Activated CD4-positive, alpha-beta T cell treated with anti-CD3 and anti-CD28 coated beads, Interleukin-2, amount 50 U/mL, for 4 hours (primary cell): Measurements from ENCODE around the gene MAP4K4.

Experiments
- DNase-seq, 2 experiments: peaks; one replicate each; pipeline ENCODE4 v3.0.0-alpha.2; 2020

MAP4K4 gene

GRCh38 chr2:101818531-101819451 is 121.3 kb downstream of the MAP4K4 start:
- DNase-seq: no peak

- no peak for DNase-seq
Observed at GRCh38 chr2:101820519-101820918, 123.0 kb downstream of the MAP4K4 start.

GRCh38 chr2:101821059-101821805 is 123.7 kb downstream of the MAP4K4 start:
- no peak for DNase-seq

GRCh38 chr2:101821828-101822458 is 124.4 kb downstream of the MAP4K4 start:
- no peak for DNase-seq

GRCh38 chr2:101823347-101823791 is 125.9 kb downstream of the MAP4K4 start:
- DNase-seq: peak; percentile 66

- no peak for DNase-seq
Observed at GRCh38 chr2:101823859-101824258, 126.4 kb downstream of the MAP4K4 start.

DNA sequence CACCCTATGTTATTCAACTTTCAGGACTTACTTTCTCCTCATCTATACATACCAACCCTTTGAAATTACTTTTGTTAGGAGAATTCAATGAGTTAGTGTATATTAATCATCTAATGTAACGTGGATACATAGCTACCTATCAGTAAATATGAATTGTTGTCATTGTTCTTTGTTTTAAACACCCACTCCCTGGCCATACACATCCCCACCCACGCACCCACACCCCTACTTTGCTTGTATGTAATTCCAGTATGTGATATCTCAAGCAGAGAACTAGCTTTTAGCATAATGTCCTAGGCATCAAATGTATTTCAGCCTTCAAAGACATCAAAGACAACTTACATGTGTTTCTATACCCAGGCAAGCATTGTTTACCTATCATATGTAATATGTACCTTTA is 129.2 kb downstream of the MAP4K4 start:
- DNase-seq: no peak

DNA sequence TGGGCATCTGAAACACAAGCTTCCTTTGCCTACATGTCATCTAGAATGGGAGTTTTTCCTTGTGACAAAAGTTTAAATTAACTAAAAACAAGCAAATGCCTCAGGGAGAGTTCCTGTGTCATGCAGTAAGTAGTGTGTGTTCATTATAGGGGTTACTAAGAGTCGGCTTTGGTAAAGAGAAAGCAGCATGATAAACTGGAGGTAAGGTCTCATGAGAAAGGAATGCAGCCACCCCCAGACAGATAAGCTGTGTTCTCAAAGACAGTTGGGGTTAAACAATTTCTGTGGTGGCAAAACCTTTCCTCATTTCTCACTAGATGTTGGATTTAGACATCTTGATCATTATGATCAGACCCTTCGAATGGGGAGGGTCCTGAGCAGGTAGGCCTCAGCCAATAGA is 129.7 kb downstream of the MAP4K4 start:
- no peak for DNase-seq

DNA sequence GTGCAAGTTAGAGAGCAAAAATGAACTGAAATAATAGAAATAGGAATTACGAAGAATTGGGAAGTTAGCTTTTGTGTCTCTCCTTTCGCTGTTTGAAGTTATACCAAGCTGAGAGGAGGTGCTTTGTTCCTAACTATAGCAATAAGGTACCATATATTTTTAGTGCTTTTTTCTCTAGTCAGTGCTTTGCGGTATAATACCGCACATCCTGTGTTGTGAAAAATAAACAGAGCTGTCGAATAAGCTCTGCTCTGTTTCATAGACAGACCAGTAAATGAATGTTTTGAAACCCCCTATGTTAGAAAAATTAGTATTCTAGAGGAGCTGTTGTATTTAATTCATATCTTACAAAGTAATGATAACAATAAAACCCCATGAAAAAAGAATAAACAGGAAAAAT is 130.8 kb downstream of the MAP4K4 start:
- DNase-seq: no peak

DNA sequence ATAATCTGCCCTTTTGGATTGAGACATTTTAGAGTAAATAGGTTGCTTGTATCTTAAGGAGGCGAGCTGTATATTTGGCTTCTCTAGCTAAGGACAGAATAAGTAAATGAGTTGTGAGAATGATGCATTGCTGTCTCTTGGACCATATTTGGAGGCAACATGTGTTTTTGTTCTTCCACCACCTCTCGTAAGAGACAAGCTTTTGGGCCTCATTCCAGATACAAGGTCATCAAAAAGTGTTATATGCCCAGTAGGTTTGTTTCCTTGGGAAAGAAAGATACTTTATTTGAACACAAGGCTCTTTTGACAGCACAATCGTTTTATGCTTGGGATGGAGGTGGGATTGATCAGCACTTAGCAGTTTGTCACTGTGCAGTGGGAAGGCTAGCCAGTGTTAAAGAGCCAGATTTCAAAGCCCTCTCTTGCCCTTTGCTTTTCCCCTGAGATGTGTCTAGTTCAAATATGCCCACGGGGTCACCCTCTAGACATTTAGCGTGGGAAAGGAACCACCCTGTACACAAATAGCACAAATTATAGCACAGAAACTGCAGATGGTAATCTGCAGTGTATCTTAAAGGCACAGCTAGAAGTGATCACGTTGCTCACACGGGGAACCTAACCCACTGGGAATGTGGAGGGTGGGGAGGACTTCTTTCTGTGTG is 131.3 kb downstream of the MAP4K4 start:
- no peak for DNase-seq

GRCh38 chr2:101829429-101829828 is 131.9 kb downstream of the MAP4K4 start:
- DNase-seq: no peak

GRCh38 chr2:101830146-101830545 is 132.6 kb downstream of the MAP4K4 start:
- DNase-seq: no peak

DNA sequence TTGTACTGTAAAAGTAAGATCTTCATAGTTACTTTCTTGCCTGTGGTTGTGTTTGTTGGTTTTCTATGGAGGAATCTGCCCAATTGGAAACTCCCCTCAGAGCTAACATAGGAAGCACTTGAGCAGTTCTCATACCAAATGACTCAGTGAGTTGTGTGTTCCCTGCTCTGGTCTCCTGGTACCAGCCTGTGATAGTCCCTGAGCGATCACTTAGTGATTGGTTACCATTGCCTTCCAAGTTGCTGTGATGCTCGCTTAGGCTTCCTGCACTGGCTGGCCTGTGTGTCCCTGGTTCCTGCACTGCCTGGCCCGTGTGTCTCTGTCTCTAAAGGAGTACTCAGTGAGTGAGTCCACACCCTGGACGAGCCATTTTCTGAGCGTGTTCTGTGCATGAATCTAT is 133.0 kb downstream of the MAP4K4 start:
- no peak for DNase-seq

- DNase-seq: peak; percentile 57 to 61
Observed at GRCh38 chr2:101831351-101831865, 133.9 kb downstream of the MAP4K4 start.

DNA sequence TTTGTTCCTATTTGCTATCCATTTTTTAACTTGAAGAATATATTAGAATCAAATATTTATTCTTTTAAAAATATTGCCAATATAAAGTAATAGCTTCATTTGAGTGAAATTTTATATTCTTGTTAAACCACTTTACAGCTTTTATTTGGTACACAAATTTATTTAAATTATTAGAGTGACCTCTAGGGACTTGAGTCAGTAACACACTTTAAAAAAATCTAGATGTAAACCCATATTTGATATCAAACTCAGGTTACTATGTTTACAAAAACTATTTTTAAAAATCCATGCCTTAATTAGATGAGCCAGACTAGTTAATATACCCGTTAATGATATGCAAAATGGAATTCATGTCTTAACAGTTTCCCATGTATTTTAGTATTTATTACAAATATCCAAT is 134.6 kb downstream of the MAP4K4 start:
- no peak for DNase-seq

DNA sequence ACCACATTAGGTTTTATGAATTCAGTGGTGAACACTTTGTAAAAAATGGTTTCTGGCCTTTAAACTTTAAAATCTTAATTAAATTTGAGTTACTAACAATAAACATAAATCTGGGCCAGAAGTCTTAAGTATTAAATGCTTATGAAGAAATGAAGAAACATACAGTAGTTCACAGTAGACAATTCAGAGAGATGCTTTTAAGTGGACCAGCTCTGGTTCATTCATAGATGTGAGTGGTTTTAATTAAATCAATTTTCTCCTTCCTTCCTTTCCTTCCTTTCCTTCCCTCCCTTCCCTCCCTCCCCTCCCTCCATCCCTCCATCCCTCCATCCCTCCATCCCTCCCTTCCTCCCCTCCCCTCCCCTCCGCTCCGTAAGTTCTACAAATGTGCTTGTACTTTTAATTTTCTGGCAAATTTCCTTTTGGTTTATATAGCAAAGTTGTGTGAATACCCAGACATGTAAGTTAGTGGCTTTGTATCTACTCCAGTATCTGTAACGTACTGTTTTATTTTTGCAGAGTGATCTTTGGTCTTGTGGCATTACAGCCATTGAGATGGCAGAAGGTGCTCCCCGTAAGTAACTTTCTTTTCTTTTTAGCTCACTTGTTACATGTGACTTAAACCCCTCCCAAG is 136.5 kb downstream of the MAP4K4 start:
- DNase-seq: no peak

DNA sequence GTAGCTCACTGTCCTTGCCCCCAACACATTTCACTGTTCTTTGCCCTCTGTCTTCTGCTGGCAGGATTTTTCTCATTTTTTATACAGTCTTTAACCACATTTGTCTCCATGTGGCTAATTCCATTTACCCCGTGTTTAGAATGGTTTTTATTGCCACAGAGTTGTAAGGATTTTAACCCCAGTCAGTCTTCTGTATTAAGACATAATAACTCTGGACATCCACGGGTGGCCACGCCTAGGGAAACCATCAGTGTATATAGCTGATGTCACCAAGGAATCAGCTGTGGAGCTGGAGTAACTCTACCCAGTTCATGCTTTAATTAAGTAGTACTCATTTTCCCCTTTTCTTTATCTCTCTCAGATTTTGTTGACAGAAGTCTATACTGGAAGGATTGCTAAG is 139.8 kb downstream of the MAP4K4 start:
- no peak for DNase-seq

DNA sequence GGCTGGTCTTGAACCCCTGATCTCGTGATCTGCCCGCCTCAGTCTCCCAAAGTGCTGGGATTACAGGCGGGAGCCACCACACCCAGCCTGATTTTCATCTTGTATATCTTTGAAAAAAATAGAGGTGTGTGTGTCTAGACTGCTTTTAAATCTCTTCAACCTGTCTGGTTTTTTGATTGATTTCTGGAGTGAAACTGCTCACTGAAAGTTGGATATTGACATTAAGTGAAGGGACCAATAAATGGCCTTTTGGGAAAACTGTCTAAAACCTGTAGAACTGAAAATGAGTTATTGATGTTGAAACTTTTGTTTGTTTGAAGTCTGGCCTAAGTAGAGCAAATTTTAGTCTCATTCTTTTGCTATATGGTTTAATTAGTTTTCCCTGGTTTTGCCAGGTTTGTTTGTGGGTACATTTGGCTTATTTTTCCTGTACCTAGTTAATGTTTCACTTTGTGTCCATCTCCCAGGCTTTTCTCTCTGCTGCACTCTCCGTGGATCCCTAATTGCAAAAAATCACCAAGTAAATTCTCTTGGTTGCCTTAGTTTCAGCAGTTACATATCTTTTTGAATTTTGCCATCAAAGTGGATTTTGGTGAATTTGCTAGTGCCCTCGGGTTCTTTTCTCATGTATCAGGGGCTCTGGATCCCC is 144.3 kb downstream of the MAP4K4 start:
- no peak for DNase-seq

DNA sequence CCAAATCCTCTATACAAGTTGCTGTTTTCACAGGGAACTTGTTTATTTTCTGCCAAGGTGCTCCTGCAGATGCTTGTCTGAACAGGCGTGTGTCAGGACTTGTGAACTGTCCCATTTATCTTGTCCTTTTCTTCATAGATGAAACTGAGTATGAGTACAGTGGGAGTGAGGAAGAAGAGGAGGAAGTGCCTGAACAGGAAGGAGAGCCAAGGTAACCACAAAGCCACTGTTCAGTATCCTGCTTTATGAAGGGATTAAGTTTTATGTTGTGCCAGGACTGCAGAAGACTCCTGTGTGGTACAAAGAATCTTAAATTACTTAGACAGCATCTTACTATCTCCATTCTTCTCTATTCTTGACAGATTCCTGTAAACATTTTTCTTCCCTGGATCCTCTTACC is 145.0 kb downstream of the MAP4K4 start:
- DNase-seq: no peak

- DNase-seq: no peak
Observed at GRCh38 chr2:101843048-101843447, 145.5 kb downstream of the MAP4K4 start.

DNA sequence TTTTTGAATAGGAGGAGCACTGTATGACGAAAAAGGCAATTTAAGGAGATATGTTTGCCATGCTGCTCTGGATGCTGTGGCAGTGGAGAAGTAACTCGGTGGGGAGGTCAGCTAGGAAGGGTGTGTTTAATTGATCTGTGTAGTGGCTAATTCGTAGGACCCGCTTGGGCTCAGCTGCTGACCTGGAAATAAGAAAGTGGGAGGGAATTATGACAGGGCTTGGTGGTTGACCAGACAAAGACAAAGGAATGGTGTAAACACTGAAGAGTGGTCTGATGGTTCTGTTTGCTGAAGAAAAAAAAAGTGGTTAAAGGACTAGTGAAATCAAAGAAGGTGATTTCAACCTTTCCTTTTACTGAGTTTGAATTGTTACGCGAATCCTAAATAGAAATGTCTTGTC is 146.0 kb downstream of the MAP4K4 start:
- DNase-seq: no peak
